Left ventricle myocardium superior (tissue), 1 donor: ENCODE results near the gene RHEX. TPM values are rescaled to one million over a fixed set of nuclear protein-coding genes. Genes with fewer than 3 reads are reported as not detected.
"Not testable (repeated sequence)": the region's sequence is repeated elsewhere in the genome, so short reads cannot be mapped to it uniquely, and the experiment has no call there.

Experiments used
- ATAC-seq: fragments of 200-7000 bp; cut with Tn5 transposase; one replicate; pipeline ENCODE4 v1.9.1; 2020; ENCODE audit warnings: mild to moderate bottlenecking, moderate library complexity
- DNase-seq: peaks from one replicate; pipeline ENCODE4 v3.0.0-alpha.2; 2020
- intact Hi-C: fragments of 100-400 bp; cut with micrococcal nuclease; formaldehyde crosslinking; loops from one replicate; pipeline ENCODE4 v1.11.0; 2022
- total RNA-seq: library from RNA; stranded (reverse); fragmentation: NEBNext Ultra II Directional; extraction: Animal tissue kit (Norgen Biotek cat#: 25700); gene quantifications from one replicate; pipeline ENCODE4 v1.2.1, GENCODE V29; 2021
- donor health status: DM: no; HTN: yes; CAD: no; lungs with severe emphysema.

RHEX gene
- total RNA-seq, 1 donor from 2014 or later = 1.0 TPM

- ATAC-seq, DNase-seq, intact Hi-C loops: not testable (repeated sequence)
Measured at GRCh38 chr1:206055069-206055625, 2.2 kb downstream of the RHEX start.

GRCh38 chr1:206055639-206056323, 2.8 kb downstream of the RHEX start:
- ATAC-seq, DNase-seq, intact Hi-C loops: not testable (repeated sequence)

- intact Hi-C loops, DNase-seq, ATAC-seq: not testable (repeated sequence)
Measured at GRCh38 chr1:206058289-206058926, 5.4 kb downstream of the RHEX start.

GRCh38 chr1:206058927-206059292, 5.9 kb downstream of the RHEX start:
- intact Hi-C loops = no loop called here
- DNase-seq (no peak), ATAC-seq (no peak)

- DNase-seq (no peak), ATAC-seq (no peak)
- intact Hi-C loops = no loop called here
Measured at GRCh38 chr1:206059355-206059915, 6.5 kb downstream of the RHEX start.

GRCh38 chr1:206060844-206061243, 7.9 kb downstream of the RHEX start:
- ATAC-seq (no peak), DNase-seq (no peak)
- intact Hi-C loops = no loop called here

GRCh38 chr1:206062464-206062863, 9.5 kb downstream of the RHEX start:
- ATAC-seq (peak; percentile 47), DNase-seq (no peak)
- intact Hi-C loops = no loop called here

- DNase-seq, ATAC-seq, intact Hi-C loops: not testable (repeated sequence)
Measured at GRCh38 chr1:206064001-206064400, 11.0 kb downstream of the RHEX start.

GRCh38 chr1:206064501-206064900, 11.5 kb downstream of the RHEX start:
- DNase-seq, intact Hi-C loops, ATAC-seq: not testable (repeated sequence)

- ATAC-seq (no peak), DNase-seq (no peak)
- intact Hi-C loops = no loop called here
Measured at GRCh38 chr1:206065547-206066145, 12.7 kb downstream of the RHEX start.

GRCh38 chr1:206066479-206067171, 13.7 kb downstream of the RHEX start:
- ATAC-seq (peak; percentile 53), DNase-seq (no peak)
- intact Hi-C loops = no loop called here

GRCh38 chr1:206067486-206068227, 14.7 kb downstream of the RHEX start:
- intact Hi-C loops = no loop called here
- DNase-seq (no peak), ATAC-seq (peak; percentile 88)

GRCh38 chr1:206068314-206068713, 15.3 kb downstream of the RHEX start:
- intact Hi-C loops = no loop called here
- no peak for DNase-seq
- no peak for ATAC-seq

- ATAC-seq = no peak
Measured at GRCh38 chr1:206070627-206071304, 17.8 kb downstream of the RHEX start.

GRCh38 chr1:206074839-206075238, 21.9 kb downstream of the RHEX start:
- DNase-seq (no peak), ATAC-seq (no peak)
- intact Hi-C loops = no loop called here

More at GRCh38 chr1:206070627-206071304, 17.8 kb downstream of the RHEX start:
- no peak for DNase-seq
- intact Hi-C loops = no loop called here

GRCh38 chr1:206075786-206076755, 23.1 kb downstream of the RHEX start:
- intact Hi-C loops = no loop called here
- ATAC-seq = no peak
- DNase-seq = no peak

- DNase-seq (no peak), ATAC-seq (no peak)
- intact Hi-C loops = no loop called here
Measured at GRCh38 chr1:206079135-206079534, 26.2 kb downstream of the RHEX start.
